ENCODE measurements around the gene HGS.

The HGS gene

GRCh38 chr17:81656118-81656743 lies 27.6 kb upstream of the HGS start, which contains the start of gene PDE6G:
Gene PDE6G (minus strand): TSS chr17:81656542. CDS start chr17:81653305, 3,237 bp downstream.
- FAIRE-seq (no peak), DNase-seq (ENCODE audit: low spot score) (no peak)

GRCh38 chr17:81656835-81657234 lies 27.0 kb upstream of the HGS start:
- FAIRE-seq (no peak), DNase-seq (ENCODE audit: low spot score) (no peak)

- no peak for FAIRE-seq
These were observed 24.8 kb upstream of the HGS start for GRCh38 chr17:81659038-81659437.

GRCh38 chr17:81660441-81660840 lies 23.4 kb upstream of the HGS start:
- no peak for FAIRE-seq
- DNase-seq (ENCODE audit: low spot score) = no peak

More at GRCh38 chr17:81659038-81659437, 24.8 kb upstream of the HGS start:
- no peak for DNase-seq (ENCODE audit: low spot score)

GRCh38 chr17:81662002-81662401 lies 21.8 kb upstream of the HGS start:
- DNase-seq (ENCODE audit: low spot score) (no peak), FAIRE-seq (no peak)

- DNase-seq (ENCODE audit: low spot score) = no peak
- FAIRE-seq = no peak
These were observed 19.8 kb upstream of the HGS start for GRCh38 chr17:81664051-81664470.

- FAIRE-seq (no peak), DNase-seq (ENCODE audit: low spot score) (peak; percentile 11)
These were observed 18.4 kb upstream of the HGS start for GRCh38 chr17:81665205-81666091.

- FAIRE-seq = no peak
- DNase-seq (ENCODE audit: low spot score) = no peak
These were observed 17.8 kb upstream of the HGS start for GRCh38 chr17:81666092-81666341.

- FAIRE-seq (no peak), DNase-seq (ENCODE audit: low spot score) (peak; percentile 89)
These were observed 17.2 kb upstream of the HGS start, which contains the start of the genes CCDC137 and OXLD1 for GRCh38 chr17:81666342-81667191. Gene CCDC137 (plus strand): TSS chr17:81666737. CDS start chr17:81666767, 30 bp downstream. Gene OXLD1 (minus strand): TSS chr17:81666605. CDS start chr17:81666577, 28 bp downstream.

- no peak for FAIRE-seq
- no peak for DNase-seq (ENCODE audit: low spot score)
These were observed 16.1 kb upstream of the HGS start for GRCh38 chr17:81667754-81668153.

- DNase-seq (ENCODE audit: low spot score) (no peak), FAIRE-seq (no peak)
These were observed 11.3 kb upstream of the HGS start for GRCh38 chr17:81672504-81672903.

- FAIRE-seq (no peak), DNase-seq (ENCODE audit: low spot score) (no peak)
These were observed 10.9 kb upstream of the HGS start for GRCh38 chr17:81672954-81673353.

- DNase-seq (ENCODE audit: low spot score) (no peak), FAIRE-seq (no peak)
These were observed 10.1 kb upstream of the HGS start for GRCh38 chr17:81673561-81674258.

GRCh38 chr17:81675515-81676221 lies 8.1 kb upstream of the HGS start:
- DNase-seq (ENCODE audit: low spot score) (peak; percentile 24), FAIRE-seq (peak; percentile 74)

GRCh38 chr17:81676906-81677305 lies 6.9 kb upstream of the HGS start:
- no peak for DNase-seq (ENCODE audit: low spot score)
- FAIRE-seq = no peak

- FAIRE-seq = no peak
- DNase-seq (ENCODE audit: low spot score) = no peak
These were observed 3.7 kb upstream of the HGS start for GRCh38 chr17:81680150-81680549.

- FAIRE-seq (peak; percentile 85), DNase-seq (ENCODE audit: low spot score) (peak; percentile 83)
These were observed 2.1 kb upstream of the HGS start for GRCh38 chr17:81681672-81682071.

GRCh38 chr17:81682565-81683207 lies 1.1 kb upstream of the HGS start:
- no peak for FAIRE-seq

GRCh38 chr17:81683208-81683583 lies 615 bp upstream of the HGS start:
- DNase-seq (ENCODE audit: low spot score) = no peak
- no peak for FAIRE-seq

More at GRCh38 chr17:81682565-81683207, 1.1 kb upstream of the HGS start:
- DNase-seq (ENCODE audit: low spot score) = no peak

- DNase-seq (ENCODE audit: low spot score) (no peak), FAIRE-seq (peak; percentile 12)
These were observed 666 bp downstream of the HGS start for GRCh38 chr17:81684442-81684911.
